Rectal smooth muscle tissue (tissue), 1 donor: Measurements from ENCODE around the gene DAB1.

Experiments used
- H3K27ac ChIP-seq: one replicate; pipeline ENCODE4 v1.7.0; 2013; ENCODE audit warnings: low read depth, low read length, inconsistent platforms
- H3K27me3 ChIP-seq: one replicate; pipeline ENCODE4 v1.7.0; 2013; ENCODE audit warnings: low read length; ENCODE audit not compliant: control insufficient read depth, insufficient read depth
- H3K36me3 ChIP-seq: one replicate; pipeline ENCODE4 v1.7.0; 2013; ENCODE audit warnings: low read length; ENCODE audit not compliant: control insufficient read depth, insufficient read depth
- H3K4me1 ChIP-seq: one replicate; pipeline ENCODE4 v1.7.0; 2013; ENCODE audit warnings: low read length; ENCODE audit not compliant: control insufficient read depth, insufficient read depth
- H3K4me3 ChIP-seq: one replicate; pipeline ENCODE4 v1.7.0; 2013; ENCODE audit warnings: low read length
- H3K9ac ChIP-seq: one replicate; pipeline ENCODE4 v1.7.0; 2013; ENCODE audit warnings: low read length

DAB1 gene

GRCh38 chr1:57376041-57376440 lies 47.8 kb downstream of the DAB1 start:
- no peak overlapping the region for H3K4me3 ChIP-seq
- H3K4me1 ChIP-seq = no peaks in the 10 kb centered on the region
- H3K27ac ChIP-seq = no peak overlapping the region
- H3K27me3 ChIP-seq = no peaks in the 10 kb centered on the region
- no peak overlapping the region for H3K9ac ChIP-seq
- no peaks in the 10 kb centered on the region for H3K36me3 ChIP-seq

GRCh38 chr1:57369889-57370288 lies 54.0 kb downstream of the DAB1 start:
- Histone ChIP-seq H3K36me3 (no peaks in the 10 kb centered on the region), H3K27ac (no peak overlapping the region), H3K4me1 (no peaks in the 10 kb centered on the region), H3K9ac (no peak overlapping the region), H3K4me3 (no peak overlapping the region), H3K27me3 (no peaks in the 10 kb centered on the region)

GRCh38 chr1:57367945-57368344 lies 55.9 kb downstream of the DAB1 start:
- H3K36me3 ChIP-seq = no peaks in the 10 kb centered on the region
- H3K27me3 ChIP-seq = no peaks in the 10 kb centered on the region
- H3K4me1 ChIP-seq = no peaks in the 10 kb centered on the region
- H3K4me3 ChIP-seq = no peak overlapping the region
- no peak overlapping the region for H3K9ac ChIP-seq
- H3K27ac ChIP-seq = no peak overlapping the region

GRCh38 chr1:57363643-57364042 lies 60.2 kb downstream of the DAB1 start:
- Histone ChIP-seq H3K36me3 (no peaks in the 10 kb centered on the region), H3K4me3 (no peak overlapping the region), H3K27me3 (no peaks in the 10 kb centered on the region), H3K27ac (no peak overlapping the region), H3K9ac (no peak overlapping the region), H3K4me1 (no peaks in the 10 kb centered on the region)

- Histone ChIP-seq H3K27ac (no peak overlapping the region), H3K4me1 (no peaks in the 10 kb centered on the region), H3K27me3 (no peaks in the 10 kb centered on the region), H3K9ac (no peak overlapping the region), H3K36me3 (no peaks in the 10 kb centered on the region), H3K4me3 (no peak overlapping the region)
Measured at GRCh38 chr1:57363165-57363564, 60.7 kb downstream of the DAB1 start.

GRCh38 chr1:57362480-57362879 lies 61.4 kb downstream of the DAB1 start:
- no peak overlapping the region for H3K4me3 ChIP-seq
- no peaks in the 10 kb centered on the region for H3K36me3 ChIP-seq
- no peaks in the 10 kb centered on the region for H3K4me1 ChIP-seq

GRCh38 chr1:57361516-57361915 lies 62.3 kb downstream of the DAB1 start:
- H3K27me3 ChIP-seq = no peaks in the 10 kb centered on the region
- H3K9ac ChIP-seq = no peak overlapping the region
- H3K4me3 ChIP-seq = no peak overlapping the region
- H3K4me1 ChIP-seq = no peaks in the 10 kb centered on the region
- no peaks in the 10 kb centered on the region for H3K36me3 ChIP-seq
- H3K27ac ChIP-seq = no peak overlapping the region

More at GRCh38 chr1:57362480-57362879, 61.4 kb downstream of the DAB1 start:
- no peak overlapping the region for H3K9ac ChIP-seq
- H3K27me3 ChIP-seq = no peaks in the 10 kb centered on the region
- H3K27ac ChIP-seq = no peak overlapping the region

GRCh38 chr1:57360846-57361407 lies 62.9 kb downstream of the DAB1 start:
- Histone ChIP-seq H3K4me1 (no peaks in the 10 kb centered on the region), H3K27me3 (no peaks in the 10 kb centered on the region), H3K27ac (no peak overlapping the region)

GRCh38 chr1:57357462-57357861 lies 66.4 kb downstream of the DAB1 start:
- no peaks in the 10 kb centered on the region for H3K4me1 ChIP-seq
- no peak overlapping the region for H3K27ac ChIP-seq
- H3K27me3 ChIP-seq = no peaks in the 10 kb centered on the region
- H3K4me3 ChIP-seq = no peak overlapping the region
- no peak overlapping the region for H3K9ac ChIP-seq
- no peaks in the 10 kb centered on the region for H3K36me3 ChIP-seq

More at GRCh38 chr1:57360846-57361407, 62.9 kb downstream of the DAB1 start:
- H3K36me3 ChIP-seq = no peaks in the 10 kb centered on the region
- H3K4me3 ChIP-seq = no peak overlapping the region
- no peak overlapping the region for H3K9ac ChIP-seq

- no peak overlapping the region for H3K4me3 ChIP-seq
- no peaks in the 10 kb centered on the region for H3K36me3 ChIP-seq
- H3K27me3 ChIP-seq = no peaks in the 10 kb centered on the region
- no peak overlapping the region for H3K27ac ChIP-seq
- H3K9ac ChIP-seq = no peak overlapping the region
- H3K4me1 ChIP-seq = no peaks in the 10 kb centered on the region
Measured at GRCh38 chr1:57353654-57354053, 70.2 kb downstream of the DAB1 start.

GRCh38 chr1:57350610-57351009 lies 73.2 kb downstream of the DAB1 start:
- H3K9ac ChIP-seq = no peak overlapping the region
- no peak overlapping the region for H3K4me3 ChIP-seq
- H3K27me3 ChIP-seq = no peaks in the 10 kb centered on the region
- H3K4me1 ChIP-seq = no peaks in the 10 kb centered on the region
- no peak overlapping the region for H3K27ac ChIP-seq
- H3K36me3 ChIP-seq = no peaks in the 10 kb centered on the region

- Histone ChIP-seq H3K36me3 (no peaks in the 10 kb centered on the region), H3K4me1 (no peaks in the 10 kb centered on the region), H3K27me3 (no peaks in the 10 kb centered on the region), H3K27ac (no peak overlapping the region), H3K9ac (no peak overlapping the region), H3K4me3 (no peak overlapping the region)
Measured at GRCh38 chr1:57348921-57349320, 74.9 kb downstream of the DAB1 start.

- no peak overlapping the region for H3K9ac ChIP-seq
- H3K4me1 ChIP-seq = no peaks in the 10 kb centered on the region
- H3K4me3 ChIP-seq = no peak overlapping the region
- no peak overlapping the region for H3K27ac ChIP-seq
- no peaks in the 10 kb centered on the region for H3K27me3 ChIP-seq
- H3K36me3 ChIP-seq = no peaks in the 10 kb centered on the region
Measured at GRCh38 chr1:57345916-57346315, 77.9 kb downstream of the DAB1 start.
